ENCODE results near the gene MYZAP.
"Not testable (repeated sequence)": the region's sequence is repeated elsewhere in the genome, so short reads cannot be mapped to it uniquely, and the experiment has no call there.

MYZAP gene

GRCh38 chr15:57605491-57605890 is 13.8 kb downstream of the MYZAP start:
- in situ Hi-C loops (cut with MboI; ENCODE audit: low sequenced_read_pairs): no loop called here
- Histone ChIP-seq H3K36me3 (replicated peaks) (no peaks in the 10 kb centered on the region), H3K27me3 (ENCODE audit: low read depth) (no peaks in the 10 kb centered on the region), H3K4me3 (no peak overlapping the region), H3K9me3 (no peaks in the 10 kb centered on the region), H3K4me1 (peaks cover 14% of the 10 kb centered on the region)
- no peak for DNase-seq (ENCODE audit: low spot score in 2 of 2)

DNA sequence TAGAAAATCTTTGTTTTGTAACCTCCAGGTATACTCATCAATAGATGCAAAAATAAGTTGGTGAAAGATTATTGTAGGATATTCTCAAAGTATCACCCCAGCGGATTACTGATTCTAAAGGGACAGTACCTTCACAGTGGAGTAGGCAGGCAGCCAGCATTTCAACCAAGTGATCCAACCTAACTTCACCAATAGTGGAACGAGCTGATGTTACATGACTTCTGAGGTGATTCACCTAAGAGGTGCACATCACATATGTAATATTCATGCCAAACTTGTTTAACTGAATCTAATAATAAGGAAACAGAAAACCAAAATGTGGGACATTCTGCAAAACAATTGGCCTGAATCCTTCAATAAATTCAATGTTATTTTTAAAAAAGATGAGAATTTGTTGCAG is 14.3 kb downstream of the MYZAP start:
- in situ Hi-C loops (cut with MboI; ENCODE audit: low sequenced_read_pairs): no loop called here
- H3K9me3 ChIP-seq: no peaks in the 10 kb centered on the region
- H3K36me3 ChIP-seq (replicated peaks): no peaks in the 10 kb centered on the region
- peaks cover 19% of the 10 kb centered on the region for H3K4me1 ChIP-seq
- DNase-seq (ENCODE audit: low spot score in 2 of 2): no peak
- no peaks in the 10 kb centered on the region for H3K27me3 ChIP-seq (ENCODE audit: low read depth)
- H3K4me3 ChIP-seq: no peak overlapping the region

DNA sequence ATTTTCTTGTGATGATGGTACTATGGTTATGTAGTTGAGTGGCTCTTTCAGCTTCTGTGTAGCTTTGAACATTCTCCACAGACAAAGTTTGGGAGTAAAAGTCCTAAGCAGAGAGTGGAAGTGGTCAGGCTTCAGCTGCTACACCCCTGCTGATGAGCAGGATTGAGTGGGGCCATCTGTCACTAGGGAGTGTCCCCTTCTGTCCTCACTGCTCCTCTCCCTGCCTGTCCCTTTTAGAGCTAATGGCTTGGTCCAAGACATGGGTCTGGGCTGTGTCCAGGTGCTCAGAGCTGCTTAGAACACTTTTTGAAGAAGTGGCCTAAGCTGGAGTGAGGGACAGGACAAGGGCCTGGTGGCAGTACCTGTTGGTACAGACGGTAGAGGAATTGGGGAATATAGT is 15.1 kb downstream of the MYZAP start:
- no peak overlapping the region for H3K4me3 ChIP-seq
- in situ Hi-C loops (cut with MboI; ENCODE audit: low sequenced_read_pairs): no loop called here
- no peak for DNase-seq (ENCODE audit: low spot score in 2 of 2)
- H3K36me3 ChIP-seq (replicated peaks): no peaks in the 10 kb centered on the region
- no peaks in the 10 kb centered on the region for H3K9me3 ChIP-seq
- peaks cover 19% of the 10 kb centered on the region for H3K4me1 ChIP-seq
- no peaks in the 10 kb centered on the region for H3K27me3 ChIP-seq (ENCODE audit: low read depth)

DNA sequence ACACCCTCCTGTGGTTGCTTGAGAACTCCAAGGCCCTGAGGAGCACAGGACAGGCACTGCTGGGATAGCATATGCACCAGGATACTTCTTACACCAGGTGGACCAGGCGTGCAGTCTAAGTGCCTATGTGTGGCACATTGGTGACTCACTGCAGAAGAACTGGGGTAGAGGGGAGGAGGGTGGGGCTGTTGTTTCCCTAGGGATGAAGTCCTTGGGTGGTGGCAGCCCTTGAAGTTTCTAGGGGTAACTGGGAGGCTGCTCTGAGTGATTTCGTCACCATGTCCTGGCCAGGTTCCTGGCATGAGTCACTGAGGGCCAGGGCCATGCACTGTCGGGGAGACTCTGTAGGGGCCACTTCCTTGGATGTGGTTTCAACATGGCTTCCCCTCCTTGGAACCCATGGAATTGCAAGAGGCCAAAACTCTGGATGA is 15.9 kb downstream of the MYZAP start:
- H3K9me3 ChIP-seq: no peaks in the 10 kb centered on the region
- DNase-seq (ENCODE audit: low spot score in 2 of 2): no peak
- no peaks in the 10 kb centered on the region for H3K36me3 ChIP-seq (replicated peaks)
- no peak overlapping the region for H3K4me3 ChIP-seq
- H3K27me3 ChIP-seq (ENCODE audit: low read depth): no peaks in the 10 kb centered on the region
- in situ Hi-C loops (cut with MboI; ENCODE audit: low sequenced_read_pairs): no loop called here
- H3K4me1 ChIP-seq: peaks cover 19% of the 10 kb centered on the region

DNA sequence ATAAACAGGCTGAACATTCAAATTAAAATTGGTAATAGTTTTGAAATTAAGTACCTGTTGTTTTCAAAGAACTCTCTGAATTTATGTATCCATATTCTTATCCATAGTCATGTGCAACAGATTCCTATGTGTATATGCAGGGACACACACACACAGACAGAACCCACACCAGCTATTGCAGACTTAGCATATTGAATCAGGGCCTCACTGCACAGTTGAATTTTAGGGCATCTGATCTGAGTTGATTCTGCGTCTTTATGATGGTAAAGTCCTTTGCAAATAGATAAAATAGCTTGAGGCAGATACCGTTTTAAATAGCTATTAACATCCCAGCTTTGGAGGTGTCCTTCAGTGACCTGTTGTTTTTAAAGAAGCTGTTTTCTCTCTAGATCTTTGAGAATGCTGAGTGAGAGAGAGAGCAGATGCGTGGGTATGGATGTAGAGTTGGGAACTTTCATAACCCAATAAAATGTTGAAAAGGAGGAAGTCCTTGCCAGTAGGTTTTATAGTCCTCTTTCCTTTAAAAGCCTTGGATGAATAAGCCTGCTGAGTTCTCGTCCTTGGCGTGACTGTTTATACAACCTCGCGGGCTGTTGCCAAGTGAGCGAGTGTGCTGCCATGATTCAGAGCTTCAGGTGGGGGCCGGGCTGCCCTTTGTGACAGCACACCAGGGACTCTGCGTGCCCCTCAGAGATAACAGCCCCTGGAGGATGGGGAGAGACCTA is 18.3 kb downstream of the MYZAP start:
- H3K4me1 ChIP-seq: peaks cover 24% of the 10 kb centered on the region
- H3K9me3 ChIP-seq: no peaks in the 10 kb centered on the region
- no peak overlapping the region for H3K4me3 ChIP-seq
- H3K36me3 ChIP-seq (replicated peaks): no peaks in the 10 kb centered on the region
- H3K27me3 ChIP-seq (ENCODE audit: low read depth): no peaks in the 10 kb centered on the region
- DNase-seq (ENCODE audit: low spot score in 2 of 2): peak; percentile 79 to 88
- in situ Hi-C loops (cut with MboI; ENCODE audit: low sequenced_read_pairs): no loop called here

- Histone ChIP-seq H3K4me1 (peaks cover 33% of the 10 kb centered on the region), H3K36me3 (replicated peaks) (no peaks in the 10 kb centered on the region), H3K9me3 (no peaks in the 10 kb centered on the region), H3K4me3 (no peak overlapping the region), H3K27me3 (ENCODE audit: low read depth) (no peaks in the 10 kb centered on the region)
- in situ Hi-C loops (cut with MboI; ENCODE audit: low sequenced_read_pairs): no loop called here
- DNase-seq (ENCODE audit: low spot score in 2 of 2): no peak
These were observed 19.4 kb downstream of the MYZAP start for GRCh38 chr15:57611123-57611522.

- peaks cover 41% of the 10 kb centered on the region for H3K4me1 ChIP-seq
- in situ Hi-C loops (cut with MboI; ENCODE audit: low sequenced_read_pairs): no loop called here
- no peaks in the 10 kb centered on the region for H3K27me3 ChIP-seq (ENCODE audit: low read depth)
- peak in 1 of 2 experiments; percentile 22 for DNase-seq (ENCODE audit: low spot score in 2 of 2)
- H3K4me3 ChIP-seq: no peak overlapping the region
- H3K36me3 ChIP-seq (replicated peaks): no peaks in the 10 kb centered on the region
- H3K9me3 ChIP-seq: no peaks in the 10 kb centered on the region
These were observed 20.2 kb downstream of the MYZAP start for GRCh38 chr15:57611938-57612337.

GRCh38 chr15:57614241-57614640 is 22.5 kb downstream of the MYZAP start:
- Histone ChIP-seq H3K36me3 (replicated peaks) (no peaks in the 10 kb centered on the region), H3K27me3 (ENCODE audit: low read depth) (no peaks in the 10 kb centered on the region), H3K9me3 (no peaks in the 10 kb centered on the region), H3K4me1 (peaks cover 48% of the 10 kb centered on the region), H3K4me3 (no peak overlapping the region)
- DNase-seq (ENCODE audit: low spot score in 2 of 2): no peak
- in situ Hi-C loops (cut with MboI; ENCODE audit: low sequenced_read_pairs): no loop called here

DNA sequence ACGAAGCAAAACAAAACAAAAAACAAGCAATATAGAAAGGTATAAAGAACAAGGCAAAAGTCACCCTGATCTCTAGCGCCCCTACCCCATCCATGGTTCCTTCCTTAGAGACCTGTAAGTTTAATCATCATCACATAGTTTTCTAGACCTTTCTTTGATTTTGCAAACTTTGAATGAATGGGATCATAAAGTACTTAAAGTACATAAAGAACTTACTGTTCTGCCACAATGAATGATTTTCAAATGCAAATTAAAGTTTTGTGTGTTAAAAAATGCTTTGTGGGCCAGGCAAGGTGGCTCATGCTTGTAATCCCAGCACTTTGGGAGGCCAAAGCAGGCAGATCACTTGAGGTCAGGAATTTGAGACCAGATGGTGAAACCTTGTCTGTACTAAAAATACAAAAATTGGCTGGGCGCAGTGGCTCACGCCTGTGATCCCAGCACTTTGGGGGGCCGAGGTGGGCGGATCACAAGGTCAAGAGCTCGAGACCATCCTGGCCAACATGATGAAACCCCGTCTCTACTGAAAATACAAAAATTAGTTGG is 24.3 kb downstream of the MYZAP start:
- in situ Hi-C loops (cut with MboI; ENCODE audit: low sequenced_read_pairs); H3K4me3 ChIP-seq: not testable (repeated sequence)

DNA sequence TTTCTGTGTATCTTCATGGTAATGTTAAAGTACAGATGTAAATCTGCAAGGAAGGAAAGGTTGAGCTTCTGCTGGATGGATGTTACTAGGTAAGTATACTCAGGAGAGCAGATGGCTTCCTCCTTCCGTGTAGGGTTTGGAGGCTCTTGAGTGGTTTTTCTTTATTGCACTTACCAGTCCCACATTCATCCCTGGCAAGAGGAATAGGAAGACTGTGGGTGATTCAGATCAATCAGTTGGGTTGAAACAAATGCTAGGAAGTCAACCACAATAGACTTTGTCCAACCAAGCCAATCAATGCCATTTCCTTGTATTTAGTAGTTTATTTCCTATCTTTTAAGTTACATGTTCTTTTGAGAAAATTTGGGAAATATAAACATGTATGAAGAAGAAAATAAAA is 26.6 kb downstream of the MYZAP start:
- in situ Hi-C loops (cut with MboI; ENCODE audit: low sequenced_read_pairs): no loop called here

More for the DNA sequence above, 24.3 kb downstream of the MYZAP start:
- H3K4me1 ChIP-seq: peaks cover 30% of the 10 kb centered on the region
- H3K9me3 ChIP-seq; H3K27me3 ChIP-seq (ENCODE audit: low read depth); H3K36me3 ChIP-seq (replicated peaks): not testable (repeated sequence)
- peak; percentile 77 to 98 for DNase-seq (ENCODE audit: low spot score in 2 of 2)

DNA sequence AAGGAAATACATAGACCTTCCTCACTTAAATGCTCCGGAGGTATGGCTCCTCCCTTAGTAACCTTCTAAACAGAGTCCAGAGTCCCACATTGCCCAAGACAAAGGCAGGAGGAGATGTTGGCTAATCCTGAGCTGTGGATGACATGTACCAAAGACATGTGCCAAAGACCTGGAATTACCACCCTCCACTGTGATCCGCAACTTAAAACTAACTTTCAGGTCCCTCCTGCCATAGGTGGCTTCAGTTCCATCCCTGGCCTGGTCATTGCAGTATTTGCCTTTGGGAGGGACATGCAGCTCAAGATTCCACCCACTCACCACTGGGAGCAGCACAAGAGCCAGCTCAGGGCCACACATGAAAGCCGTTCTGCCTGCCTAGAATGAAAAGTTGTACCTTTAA is 28.0 kb downstream of the MYZAP start:
- Histone ChIP-seq H3K9me3 (no peaks in the 10 kb centered on the region), H3K27me3 (ENCODE audit: low read depth) (no peaks in the 10 kb centered on the region), H3K4me3 (no peak overlapping the region), H3K4me1 (peaks cover 28% of the 10 kb centered on the region), H3K36me3 (replicated peaks) (no peaks in the 10 kb centered on the region)
- DNase-seq (ENCODE audit: low spot score in 2 of 2): no peak
- in situ Hi-C loops (cut with MboI; ENCODE audit: low sequenced_read_pairs): no loop called here

More for the DNA sequence above, 26.6 kb downstream of the MYZAP start:
- Histone ChIP-seq H3K9me3 (no peaks in the 10 kb centered on the region), H3K27me3 (ENCODE audit: low read depth) (no peaks in the 10 kb centered on the region), H3K4me3 (no peak overlapping the region), H3K4me1 (peaks cover 30% of the 10 kb centered on the region), H3K36me3 (replicated peaks) (no peaks in the 10 kb centered on the region)
- no peak for DNase-seq (ENCODE audit: low spot score in 2 of 2)

GRCh38 chr15:57624730-57625129 is 33.0 kb downstream of the MYZAP start:
- Histone ChIP-seq H3K4me3 (no peak overlapping the region), H3K27me3 (ENCODE audit: low read depth) (no peaks in the 10 kb centered on the region), H3K9me3 (no peaks in the 10 kb centered on the region), H3K4me1 (no peaks in the 10 kb centered on the region), H3K36me3 (replicated peaks) (no peaks in the 10 kb centered on the region)
- in situ Hi-C loops (cut with MboI; ENCODE audit: low sequenced_read_pairs): no loop called here
- no peak for DNase-seq (ENCODE audit: low spot score in 2 of 2)

- no peaks in the 10 kb centered on the region for H3K36me3 ChIP-seq (replicated peaks)
- DNase-seq (ENCODE audit: low spot score in 2 of 2): no peak
- H3K4me1 ChIP-seq: no peaks in the 10 kb centered on the region
- H3K27me3 ChIP-seq (ENCODE audit: low read depth): no peaks in the 10 kb centered on the region
- H3K9me3 ChIP-seq: no peaks in the 10 kb centered on the region
- in situ Hi-C loops (cut with MboI; ENCODE audit: low sequenced_read_pairs): no loop called here
- no peak overlapping the region for H3K4me3 ChIP-seq
These were observed 34.2 kb downstream of the MYZAP start for GRCh38 chr15:57625703-57626448.

- in situ Hi-C loops (cut with MboI; ENCODE audit: low sequenced_read_pairs): no loop called here
- no peak for DNase-seq (ENCODE audit: low spot score in 2 of 2)
These were observed 35.2 kb downstream of the MYZAP start for GRCh38 chr15:57626713-57627440.

More at GRCh38 chr15:57626713-57627440, 35.2 kb downstream of the MYZAP start:
- H3K36me3 ChIP-seq (replicated peaks): no peaks in the 10 kb centered on the region
- H3K27me3 ChIP-seq (ENCODE audit: low read depth): no peaks in the 10 kb centered on the region
- H3K9me3 ChIP-seq: no peaks in the 10 kb centered on the region
- H3K4me3 ChIP-seq: no peak overlapping the region
- no peaks in the 10 kb centered on the region for H3K4me1 ChIP-seq

All from HAP-1 (cell line).